AG04449 (cell line): Measurements from ENCODE around the gene TOE1.
"Not testable (repeated sequence)": the region's sequence is repeated elsewhere in the genome, so short reads cannot be mapped to it uniquely, and the experiment has no call there.

Source experiments
- CTCF ChIA-PET: fragments of 350-600 bp; formaldehyde crosslinking; extraction: SDS; loops from one replicate; lab custom pipeline; 2021; ENCODE audit warnings: antibody characterized with exemption; lab: Yijun Ruan, JAX
- POLR2A ChIA-PET: fragments of 400-600, 350-600 bp; formaldehyde crosslinking; extraction: SDS; loops from one replicate; lab custom pipeline; 2020; ENCODE audit warnings: antibody characterized with exemption, inconsistent platforms; lab: Yijun Ruan, JAX
- DNase-seq: peaks from one replicate; pipeline ENCODE4 v3.0.0-alpha.2; 2010; ENCODE audit warnings: low read depth, low spot score
- H3K4me3 ChIP-seq: 2 replicates; pipeline ENCODE4 v1.5.1; 2011; ENCODE audit warnings: low read depth, mild to moderate bottlenecking, control low read depth, low read length
- CTCF ChIP-seq: IDR thresholded peaks from one replicate; pipeline ENCODE4 v1.5.1; 2011; ENCODE audit warnings: mild to moderate bottlenecking, moderate library complexity, low read length, control low read depth, inconsistent platforms; ENCODE audit not compliant: insufficient read depth; ENCODE audit errors: missing control alignments

The TOE1 gene

DNA sequence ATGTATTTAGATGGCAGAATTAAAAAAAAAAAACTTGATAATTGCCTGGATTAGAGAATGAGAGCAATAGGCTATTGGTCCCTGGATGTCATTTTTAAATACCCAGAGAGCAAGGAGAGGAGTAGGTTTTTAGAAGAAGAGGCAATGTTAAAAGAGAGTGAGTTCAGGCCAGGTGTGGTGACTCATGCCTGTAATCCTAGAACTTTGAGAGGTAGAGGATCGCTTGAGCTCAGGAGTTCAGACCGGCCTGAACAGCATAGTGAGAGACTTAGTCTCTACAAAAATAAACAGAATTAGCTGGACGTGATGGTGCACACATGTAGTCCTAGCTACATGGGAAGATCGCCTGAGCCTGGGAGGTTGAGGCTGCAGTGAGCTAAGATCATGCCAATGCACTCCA lies 16.2 kb downstream of the TOE1 start:
- no peak for TF ChIP-seq CTCF
- CTCF ChIA-PET = interaction anchor here (1.0 to 16.3 kb wide), 3 partner anchors 53 to 213 kb away, joined by 3 to 418 read pairs (median 4); partner anchors contain the start of gene TESK2
- no peak for DNase-seq
- POLR2A ChIA-PET = no interaction called here
- H3K4me3 ChIP-seq = no peak overlapping the region

- CTCF ChIA-PET = interaction anchor here (0.6 to 16.3 kb wide), 21 partner anchors 10 to 348 kb away, joined by 3 to 418 read pairs (median 5); partner anchors contain the start of genes CCDC163, HECTD3, MMACHC and MUTYH
- no peak for DNase-seq
- peak; percentile 49 for TF ChIP-seq CTCF
- POLR2A ChIA-PET = interaction anchor here (0.8 to 1.5 kb wide), 3 partner anchors 133 to 225 kb away, joined by 3 to 4 read pairs (median 4); partner anchors contain the start of gene PRDX1
- no peak overlapping the region for H3K4me3 ChIP-seq
These were observed 20.0 kb downstream of the TOE1 start for GRCh38 chr1:45359882-45360513.

DNA sequence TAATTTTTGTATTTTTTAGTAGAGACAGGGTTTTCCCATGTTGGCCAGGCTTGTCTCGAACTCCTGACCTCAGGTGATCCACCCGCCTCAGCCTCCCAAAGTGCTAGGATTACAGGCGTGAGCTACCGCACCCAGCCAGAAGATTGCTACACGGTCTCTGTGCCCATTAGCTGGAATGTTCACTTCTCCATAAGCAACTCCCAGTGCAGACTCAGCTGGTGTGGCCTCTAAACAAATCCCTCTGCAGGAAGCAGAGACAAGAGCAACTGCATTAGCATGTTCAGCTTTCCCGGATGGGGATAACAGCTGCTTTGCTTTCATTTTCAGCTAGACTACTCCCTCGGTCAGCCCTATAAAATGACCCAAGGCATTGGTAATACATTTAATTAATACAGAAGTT lies 21.0 kb downstream of the TOE1 start:
- H3K4me3 ChIP-seq, DNase-seq: not testable (repeated sequence)
- ChIA-PET CTCF (interaction anchor here (1.0 to 16.3 kb wide), 11 partner anchors 9 to 349 kb away, joined by 3 to 418 read pairs (median 23); partner anchors contain the start of genes CCDC163, HECTD3, MMACHC and TESK2), POLR2A (interaction anchor here (0.8 to 1.3 kb wide), 3 partner anchors 130 to 224 kb away, joined by 3 to 4 read pairs (median 4); partner anchors contain the start of genes PRDX1 and TESK2)

DNA sequence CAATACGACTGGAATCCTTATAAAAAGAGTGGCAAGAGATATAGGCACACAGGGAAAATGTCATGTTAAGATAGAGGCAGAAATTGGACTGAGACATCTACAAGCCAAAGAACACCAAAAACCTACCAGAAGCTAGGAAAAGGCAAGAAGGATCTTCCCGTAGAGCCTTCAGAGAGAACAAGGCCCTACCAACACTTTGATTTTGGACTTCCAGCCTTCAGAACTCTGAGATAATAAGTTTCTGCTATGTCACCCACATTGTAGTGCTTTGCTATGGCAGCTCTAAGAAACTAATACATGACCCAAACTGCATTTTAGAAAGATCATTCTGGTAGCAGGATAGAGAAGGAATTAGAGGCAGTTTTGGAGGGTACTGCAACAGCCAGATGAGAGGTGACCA lies 24.3 kb downstream of the TOE1 start:
- no peak for TF ChIP-seq CTCF
- CTCF ChIA-PET = interaction anchor here (0.8 to 2.5 kb wide), 4 partner anchors 10 to 131 kb away, joined by 3 to 8 read pairs (median 5); no protein-coding TSS in a partner anchor
- H3K4me3 ChIP-seq = no peak overlapping the region
- no peak for DNase-seq
- POLR2A ChIA-PET = no interaction called here

DNA sequence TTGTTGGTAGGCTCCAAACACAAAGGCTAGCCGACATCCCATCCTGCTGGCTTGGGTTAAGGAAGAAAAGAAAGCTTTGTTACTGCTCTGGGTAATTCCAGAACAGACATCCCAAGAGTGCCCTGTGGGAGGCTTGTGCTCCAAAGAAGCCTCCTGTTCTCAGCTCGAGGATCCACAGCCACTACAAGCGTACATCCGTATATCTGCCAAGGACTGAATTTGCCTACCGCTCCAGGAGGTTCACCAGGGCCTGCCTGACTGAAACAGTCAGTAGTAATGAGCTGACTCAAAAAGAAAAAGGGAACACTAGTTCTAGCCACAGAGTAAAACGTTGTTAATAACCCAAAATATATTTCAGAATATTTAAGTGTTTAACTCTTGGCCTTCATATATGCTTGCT lies 25.1 kb downstream of the TOE1 start:
- no peak for DNase-seq
- H3K4me3 ChIP-seq = no peak overlapping the region
- POLR2A ChIA-PET = no interaction called here
- no peak for TF ChIP-seq CTCF
- CTCF ChIA-PET = interaction anchor here (0.8 to 2.5 kb wide), 4 partner anchors 9 to 130 kb away, joined by 3 to 8 read pairs (median 4); no protein-coding TSS in a partner anchor

DNA sequence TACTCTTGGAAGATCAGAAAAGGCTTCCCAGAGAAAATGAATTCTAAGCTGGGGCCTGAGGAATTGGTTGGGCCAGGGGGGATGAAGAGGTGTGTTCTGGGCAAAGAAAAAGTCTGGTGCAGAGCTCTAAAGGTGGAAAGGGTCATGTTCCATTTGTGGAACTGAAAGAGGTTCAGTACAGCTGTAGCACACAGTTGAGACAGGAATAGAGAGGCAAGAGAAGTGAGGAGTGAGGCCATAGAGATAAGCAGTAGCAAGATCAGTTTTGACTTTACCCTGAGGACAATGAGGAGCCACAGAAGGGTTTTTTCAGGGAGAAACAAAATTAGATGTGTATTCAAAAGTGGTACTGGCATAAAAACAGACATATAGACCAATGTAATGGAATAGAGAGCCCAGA lies 30.6 kb downstream of the TOE1 start:
- ChIA-PET CTCF (interaction anchor here (1.7 to 2.5 kb wide), 2 partner anchors 10 to 123 kb away, joined by 5 to 9 read pairs; no protein-coding TSS in a partner anchor), POLR2A (no interaction called here)
- H3K4me3 ChIP-seq = no peak overlapping the region
- TF ChIP-seq CTCF = no peak
- DNase-seq = no peak
